ENCODE data around the gene HTRA3. TPM values are rescaled to one million over a fixed set of nuclear protein-coding genes. Genes with fewer than 3 reads are reported as not detected.

Gene HTRA3
- total RNA-seq, 2 experiments from 2014 or later = not detected

GRCh38 chr4:8295471-8295870, 25.9 kb downstream of the HTRA3 start:
- no peak overlapping the region for H3K27ac Mint-ChIP-seq
- peaks cover 4% of the 10 kb centered on the region in 2 experiments for H3K9me3 ChIP-seq (ENCODE audit: control insufficient read depth in 1 of 2, insufficient read depth in 1 of 2, low read length in 2 of 2)
- no peaks in the 10 kb centered on the region for H3K4me1 ChIP-seq (ENCODE audit: insufficient read depth, low read length)
- no peaks in the 10 kb centered on the region for H3K36me3 Mint-ChIP-seq (ENCODE audit: low read depth)
- POLR2A ChIA-PET = no interaction called here
- DNase-seq = no peak
- no peak overlapping the region for H3K27ac ChIP-seq (ENCODE audit: low read depth in 1 of 2, low read length in 2 of 2)
- intact Hi-C loops (cut with DNase I, micrococcal nuclease) = no loop called here
- CTCF ChIA-PET = no interaction called here
- no peaks in the 10 kb centered on the region for H3K36me3 ChIP-seq (ENCODE audit: insufficient read depth, low read length)
- no peak overlapping the region for H3K4me3 Mint-ChIP-seq
- H3K27me3 ChIP-seq (ENCODE audit: control insufficient read depth in 1 of 2, insufficient read depth in 2 of 2, low read length in 2 of 2) = no peaks in the 10 kb centered on the region
- no peaks in the 10 kb centered on the region for H3K4me1 Mint-ChIP-seq (ENCODE audit: low read depth)
- no peaks in the 10 kb centered on the region for H3K27me3 Mint-ChIP-seq
- no peak for ATAC-seq (ENCODE audit: poor library complexity)
- no peaks in the 10 kb centered on the region for H3K9me3 Mint-ChIP-seq
- H3K4me3 ChIP-seq (ENCODE audit: low read length) = no peak overlapping the region
- TF ChIP-seq CTCF (IDR thresholded peaks at IDR 0.05) = no peak

GRCh38 chr4:8296491-8296890, 26.9 kb downstream of the HTRA3 start:
- Mint-ChIP-seq H3K9me3 (peaks cover 5% of the 10 kb centered on the region), H3K4me1 (ENCODE audit: low read depth) (no peaks in the 10 kb centered on the region), H3K27me3 (no peaks in the 10 kb centered on the region), H3K4me3 (no peak overlapping the region), H3K27ac (no peak overlapping the region), H3K36me3 (ENCODE audit: low read depth) (no peaks in the 10 kb centered on the region)
- ChIA-PET POLR2A (no interaction called here), CTCF (no interaction called here)
- no peak overlapping the region for H3K27ac ChIP-seq (ENCODE audit: low read depth in 1 of 2, low read length in 2 of 2)
- H3K4me1 ChIP-seq (ENCODE audit: insufficient read depth, low read length) = no peaks in the 10 kb centered on the region
- H3K4me3 ChIP-seq (ENCODE audit: low read length) = no peak overlapping the region
- H3K27me3 ChIP-seq (ENCODE audit: control insufficient read depth in 1 of 2, insufficient read depth in 2 of 2, low read length in 2 of 2) = no peaks in the 10 kb centered on the region
- ATAC-seq (ENCODE audit: poor library complexity) = no peak
- no peaks in the 10 kb centered on the region for H3K36me3 ChIP-seq (ENCODE audit: insufficient read depth, low read length)
- intact Hi-C loops (cut with DNase I, micrococcal nuclease) = no loop called here
- H3K9me3 ChIP-seq (ENCODE audit: control insufficient read depth in 1 of 2, insufficient read depth in 1 of 2, low read length in 2 of 2) = peaks cover 4% of the 10 kb centered on the region in 2 experiments
- TF ChIP-seq CTCF (IDR thresholded peaks at IDR 0.05) = no peak
- no peak for DNase-seq

- Mint-ChIP-seq H3K4me3 (no peak overlapping the region), H3K27me3 (no peaks in the 10 kb centered on the region), H3K27ac (no peak overlapping the region), H3K9me3 (peaks cover 5% of the 10 kb centered on the region), H3K4me1 (ENCODE audit: low read depth) (no peaks in the 10 kb centered on the region), H3K36me3 (ENCODE audit: low read depth) (no peaks in the 10 kb centered on the region)
- no peak for DNase-seq
- Histone ChIP-seq H3K9me3 (ENCODE audit: control insufficient read depth in 1 of 2, insufficient read depth in 1 of 2, low read length in 2 of 2) (peaks cover 4 to 10% of the 10 kb centered on the region in 2 experiments), H3K36me3 (ENCODE audit: insufficient read depth, low read length) (no peaks in the 10 kb centered on the region), H3K4me3 (ENCODE audit: low read length) (no peak overlapping the region), H3K27me3 (ENCODE audit: control insufficient read depth in 1 of 2, insufficient read depth in 2 of 2, low read length in 2 of 2) (no peaks in the 10 kb centered on the region), H3K27ac (ENCODE audit: low read depth in 1 of 2, low read length in 2 of 2) (no peak overlapping the region), H3K4me1 (ENCODE audit: insufficient read depth, low read length) (no peaks in the 10 kb centered on the region)
- CTCF ChIA-PET = no interaction called here
- POLR2A ChIA-PET = no interaction called here
- no peak for ATAC-seq (ENCODE audit: poor library complexity)
- intact Hi-C loops (cut with DNase I, micrococcal nuclease) = no loop called here
- TF ChIP-seq CTCF (IDR thresholded peaks at IDR 0.05) = no peak
Observed at GRCh38 chr4:8297141-8297601, 27.6 kb downstream of the HTRA3 start.
